Mucosa of stomach (tissue), 1 donor: Measurements from ENCODE around the gene RBM42.

Experiments
- H3K27me3 ChIP-seq: one replicate; pipeline ENCODE4 v1.7.0; 2013; ENCODE audit warnings: mild to moderate bottlenecking, low read length; ENCODE audit not compliant: control insufficient read depth, insufficient read depth
- H3K36me3 ChIP-seq: one replicate; pipeline ENCODE4 v1.7.0; 2013; ENCODE audit warnings: low read length; ENCODE audit not compliant: control insufficient read depth, insufficient read depth
- H3K4me1 ChIP-seq: one replicate; pipeline ENCODE4 v1.7.0; 2013; ENCODE audit warnings: mild to moderate bottlenecking, low read length; ENCODE audit not compliant: control insufficient read depth, insufficient read depth
- H3K4me3 ChIP-seq: one replicate; pipeline ENCODE4 v1.7.0; 2013; ENCODE audit warnings: low read length
- H3K9ac ChIP-seq: one replicate; pipeline ENCODE4 v1.7.0; 2013; ENCODE audit warnings: mild to moderate bottlenecking, low read length, moderate library complexity
- H3K9me3 ChIP-seq: one replicate; pipeline ENCODE4 v1.7.0; 2013; ENCODE audit warnings: mild to moderate bottlenecking, low read length, moderate library complexity; ENCODE audit not compliant: control insufficient read depth
- donor health status: Pancreatic carcinoma.

RBM42 gene

GRCh38 chr19:35623327-35624010, 5.4 kb upstream of the RBM42 start:
- Histone ChIP-seq H3K9me3 (no peaks in the 10 kb centered on the region), H3K9ac (no peak overlapping the region), H3K27me3 (no peaks in the 10 kb centered on the region), H3K4me1 (no peaks in the 10 kb centered on the region), H3K4me3 (no peak overlapping the region), H3K36me3 (no peaks in the 10 kb centered on the region)

GRCh38 chr19:35628264-35628564, 622 bp upstream of the RBM42 start:
- Histone ChIP-seq H3K9me3 (no peaks in the 10 kb centered on the region), H3K36me3 (peaks cover 4% of the 10 kb centered on the region), H3K4me3 (peak overlapping the region; percentile 94), H3K9ac (peak overlapping the region; percentile 99), H3K4me1 (peaks cover 5% of the 10 kb centered on the region), H3K27me3 (no peaks in the 10 kb centered on the region)

GRCh38 chr19:35629332-35629633, 447 bp downstream of the RBM42 start:
- Histone ChIP-seq H3K9me3 (no peaks in the 10 kb centered on the region), H3K27me3 (no peaks in the 10 kb centered on the region), H3K36me3 (peaks cover 7% of the 10 kb centered on the region), H3K4me1 (peaks cover 5% of the 10 kb centered on the region), H3K9ac (peak overlapping the region; percentile 99), H3K4me3 (peak overlapping the region; percentile 94)

- H3K4me3 ChIP-seq = no peak overlapping the region
- no peaks in the 10 kb centered on the region for H3K27me3 ChIP-seq
- H3K4me1 ChIP-seq = peaks cover 5% of the 10 kb centered on the region
- no peak overlapping the region for H3K9ac ChIP-seq
- H3K9me3 ChIP-seq = no peaks in the 10 kb centered on the region
- H3K36me3 ChIP-seq = peaks cover 7% of the 10 kb centered on the region
Measured at GRCh38 chr19:35633727-35634440, 5.0 kb downstream of the RBM42 start.

- peaks cover 7% of the 10 kb centered on the region for H3K36me3 ChIP-seq
- H3K27me3 ChIP-seq = no peaks in the 10 kb centered on the region
- H3K4me1 ChIP-seq = no peaks in the 10 kb centered on the region
- H3K9ac ChIP-seq = no peak overlapping the region
- H3K4me3 ChIP-seq = no peak overlapping the region
- no peaks in the 10 kb centered on the region for H3K9me3 ChIP-seq
Measured at GRCh38 chr19:35636651-35637050, 7.8 kb downstream of the RBM42 start.

- no peaks in the 10 kb centered on the region for H3K4me1 ChIP-seq
- no peak overlapping the region for H3K9ac ChIP-seq
- peaks cover 7% of the 10 kb centered on the region for H3K36me3 ChIP-seq
- no peaks in the 10 kb centered on the region for H3K9me3 ChIP-seq
- no peak overlapping the region for H3K4me3 ChIP-seq
- no peaks in the 10 kb centered on the region for H3K27me3 ChIP-seq
Measured at GRCh38 chr19:35637165-35637564, 8.3 kb downstream of the RBM42 start.

- H3K27me3 ChIP-seq = no peaks in the 10 kb centered on the region
- peaks cover 8% of the 10 kb centered on the region for H3K4me1 ChIP-seq
Measured at GRCh38 chr19:35639321-35639639, 10.4 kb downstream of the RBM42 start.

GRCh38 chr19:35639863-35640262, 11.0 kb downstream of the RBM42 start:
- H3K4me3 ChIP-seq = no peak overlapping the region
- no peak overlapping the region for H3K9ac ChIP-seq
- no peaks in the 10 kb centered on the region for H3K36me3 ChIP-seq
- H3K27me3 ChIP-seq = no peaks in the 10 kb centered on the region
- peaks cover 12% of the 10 kb centered on the region for H3K4me1 ChIP-seq
- no peaks in the 10 kb centered on the region for H3K9me3 ChIP-seq

More at GRCh38 chr19:35639321-35639639, 10.4 kb downstream of the RBM42 start:
- no peak overlapping the region for H3K9ac ChIP-seq
- no peaks in the 10 kb centered on the region for H3K36me3 ChIP-seq
- no peak overlapping the region for H3K4me3 ChIP-seq
- H3K9me3 ChIP-seq = no peaks in the 10 kb centered on the region

- no peaks in the 10 kb centered on the region for H3K9me3 ChIP-seq
- no peak within 1 kb of the TSS for H3K9ac ChIP-seq
- H3K4me3 ChIP-seq = no peak within 1 kb of the TSS
- H3K27me3 ChIP-seq = no peaks in the 10 kb centered on the region
- H3K4me1 ChIP-seq = peaks cover 16% of the 10 kb centered on the region
- H3K36me3 ChIP-seq = no peaks in the 10 kb centered on the region
Measured at GRCh38 chr19:35641515-35642151, 12.8 kb downstream of the RBM42 start, which contains the start of gene ETV2. ETV2 (plus strand) TSS chr19:35641745; CDS start chr19:35642461, 716 bp downstream.

GRCh38 chr19:35642312-35642711, 13.5 kb downstream of the RBM42 start:
- Histone ChIP-seq H3K4me1 (peaks cover 16% of the 10 kb centered on the region), H3K36me3 (no peaks in the 10 kb centered on the region), H3K27me3 (no peaks in the 10 kb centered on the region), H3K9me3 (no peaks in the 10 kb centered on the region), H3K9ac (no peak overlapping the region), H3K4me3 (no peak overlapping the region)

GRCh38 chr19:35642798-35643254, 14.0 kb downstream of the RBM42 start:
- no peaks in the 10 kb centered on the region for H3K9me3 ChIP-seq
- peaks cover 16% of the 10 kb centered on the region for H3K4me1 ChIP-seq
- no peaks in the 10 kb centered on the region for H3K36me3 ChIP-seq
- H3K9ac ChIP-seq = peak overlapping the region; percentile 78
- H3K4me3 ChIP-seq = peak overlapping the region; percentile 85
- H3K27me3 ChIP-seq = no peaks in the 10 kb centered on the region
